GM12878 (cell line): ENCODE data around the gene TC2N. TPM values are rescaled to one million over a fixed set of nuclear protein-coding genes. Genes with fewer than 3 reads are reported as not detected.

Experiments used
- ATAC-seq: fragments of 200-7000 bp; cut with Tn5 transposase; 3 replicates; pipeline ENCODE4 v1.9.1; 2020; ENCODE audit warnings: mild to moderate bottlenecking, moderate library complexity
- BruUV-seq: library from RNA; stranded (reverse); fragments of 400-500 nt; replicated peaks from 2 replicates; lab custom pipeline; 2021; lab: Mats Ljungman, UMichigan
- CTCF ChIA-PET: fragments of 300-600 bp; sonication (Branson Sonifier 250); formaldehyde crosslinking; extraction: SDS; loops from one replicate; lab custom pipeline; 2021; ENCODE audit warnings: inconsistent platforms; lab: Yijun Ruan, JAX
- POLR2A ChIA-PET: fragments of 350-600 bp; formaldehyde crosslinking; extraction: SDS; loops from one replicate; lab custom pipeline; 2021; ENCODE audit warnings: inconsistent platforms; lab: Charles Lee
- RAD21 ChIA-PET: fragments of 300-600 bp; sonication (Branson Sonifier 250); formaldehyde crosslinking; loops from one replicate; lab custom pipeline; 2023; ENCODE audit warnings: antibody characterized with exemption; ENCODE audit not compliant: unreplicated experiment; lab: Charles Lee
- SMC1A ChIA-PET: fragments of 300-600 bp; sonication (Branson Sonifier 250); formaldehyde crosslinking; loops from one replicate; lab custom pipeline; 2023; ENCODE audit not compliant: unreplicated experiment, uncharacterized antibody; lab: Charles Lee
- DNase-seq: peaks from one replicate; pipeline ENCODE4 v3.0.0-alpha.2; 2011; ENCODE audit warnings: low read depth, low spot score
- FAIRE-seq: peaks from 3 replicates; lab custom pipeline; 2011; peaks lifted over from hg19 to GRCh38; lab: Jason Lieb, UNC
- H2AFZ ChIP-seq: 2 replicates; pipeline ENCODE4 v1.6.0; 2011; ENCODE audit warnings: low read depth, low read length, control low read depth; ENCODE audit not compliant: control insufficient read depth
- H3K27ac ChIP-seq: 2 replicates; pipeline ENCODE4 v1.5.1; 2011; ENCODE audit warnings: control low read depth; ENCODE audit not compliant: control insufficient read depth, insufficient read depth
- H3K27me3 ChIP-seq, 2 experiments: replicated peaks in 1 of 2; 2 replicates each; pipeline versions ENCODE4 v1.6.0 to v1.6.1; 2011; ENCODE audit warnings: low read length in 1 of 2; ENCODE audit not compliant: control insufficient read depth in 2 of 2, insufficient read depth in 2 of 2
- H3K36me3 ChIP-seq, 2 experiments: 2 replicates each; pipeline ENCODE4 v1.5.1; 2011; ENCODE audit warnings: low read length in 1 of 2; ENCODE audit not compliant: control insufficient read depth in 2 of 2, insufficient read depth in 2 of 2
- H3K4me1 ChIP-seq: 2 replicates; pipeline ENCODE4 v1.6.1; 2011; ENCODE audit warnings: mild to moderate bottlenecking, low read length, moderate library complexity, mixed read lengths; ENCODE audit not compliant: control insufficient read depth, insufficient read depth
- H3K4me2 ChIP-seq: 2 replicates; pipeline ENCODE4 v1.6.0; 2011; ENCODE audit warnings: control low read depth; ENCODE audit not compliant: control insufficient read depth, insufficient read depth
- H3K4me3 ChIP-seq: fragments of 200-600 bp; sonication (generic); 2 replicates; pipeline ENCODE4 v1.5.1; 2016
- H3K79me2 ChIP-seq: 2 replicates; pipeline ENCODE4 v1.6.0; 2011; ENCODE audit warnings: low read length; ENCODE audit not compliant: control insufficient read depth, insufficient read depth
- H3K9ac ChIP-seq: 2 replicates; pipeline ENCODE4 v1.8.0; 2011; ENCODE audit warnings: low read length, control low read depth, mixed read lengths; ENCODE audit not compliant: control insufficient read depth, insufficient read depth
- H3K9me3 ChIP-seq: replicated peaks from 3 replicates; pipeline ENCODE4 v1.5.1; 2011; ENCODE audit warnings: mild to moderate bottlenecking, low read length; ENCODE audit not compliant: control insufficient read depth, insufficient read depth
- H4K20me1 ChIP-seq: 2 replicates; pipeline ENCODE4 v1.6.0; 2011; ENCODE audit not compliant: control insufficient read depth, insufficient read depth
- BHLHE40 ChIP-seq, 2 experiments: fragments of 450-650 bp in 1 of 2; IDR thresholded peaks; 2 replicates each; pipeline ENCODE4 v1.6.1; 2011 to 2017; ENCODE audit warnings: low read depth in 2 of 2, borderline replicate concordance in 1 of 2, improper control_type of control experiment in 1 of 2, low read length in 1 of 2, mild to moderate bottlenecking in 1 of 2
- E2F8 ChIP-seq: fragments of 450-650 bp; IDR thresholded peaks from 2 replicates; pipeline ENCODE4 v1.6.1; 2018; ENCODE audit warnings: mild to moderate bottlenecking, low read depth, moderate library complexity; ENCODE audit not compliant: partially characterized antibody
- ESRRA ChIP-seq: IDR thresholded peaks from 2 replicates; pipeline ENCODE4 v1.6.1; 2012; ENCODE audit warnings: mild to moderate bottlenecking, low read length, improper control_type of control experiment
- HDAC2 ChIP-seq: fragments of 200-600 bp; sonication (generic); IDR thresholded peaks from 2 replicates; pipeline ENCODE4 v1.6.1; 2017
- IRF3 ChIP-seq: fragments of 450-650 bp; IDR thresholded peaks from 2 replicates; pipeline ENCODE4 v1.6.1; 2014; ENCODE audit warnings: mild to moderate bottlenecking
- MYC ChIP-seq: IDR thresholded peaks from 2 replicates; pipeline ENCODE4 v1.6.1; 2011; ENCODE audit warnings: mild to moderate bottlenecking, low read length, moderate library complexity, inconsistent platforms; ENCODE audit not compliant: insufficient read depth, insufficient replicate concordance, insufficient read length, severe bottlenecking
- PAX8 ChIP-seq: fragments of 450-650 bp; IDR thresholded peaks from 2 replicates; pipeline ENCODE4 v1.6.1; 2017; ENCODE audit warnings: mild to moderate bottlenecking, moderate library complexity
- POLR2AphosphoS5 ChIP-seq: IDR thresholded peaks from 2 replicates; pipeline ENCODE4 v1.6.1; 2011; ENCODE audit warnings: mild to moderate bottlenecking, low read length, inconsistent platforms
- RFX5 ChIP-seq: IDR thresholded peaks from 2 replicates; pipeline ENCODE4 v1.6.1; 2011; ENCODE audit warnings: low read depth, low read length, improper control_type of control experiment
- SRF ChIP-seq, 2 experiments: IDR thresholded peaks; 2 replicates each; pipeline ENCODE4 v1.6.1; 2011; ENCODE audit warnings: low read depth in 2 of 2, low read length in 2 of 2, mild to moderate bottlenecking in 1 of 2, moderate library complexity in 1 of 2
- ZNF207 ChIP-seq: fragments of 450-650 bp; IDR thresholded peaks from 2 replicates; pipeline ENCODE4 v1.6.1; 2014; ENCODE audit warnings: antibody characterized with exemption, mild to moderate bottlenecking, borderline replicate concordance
- ZNF384 ChIP-seq: IDR thresholded peaks from 2 replicates; pipeline ENCODE4 v1.6.1; 2012; ENCODE audit warnings: low read depth, mild to moderate bottlenecking, low read length, improper control_type of control experiment, borderline replicate concordance
- WGBS: methylation state at CpG from one replicate; pipeline ENCODE4 v1.1.6; 2016; ENCODE audit warnings: low lambda C conversion rate; ENCODE audit not compliant: insufficient replicate concordance, insufficient coverage; ENCODE audit errors: missing lambda C conversion rate; 5-methylcytosine and 5-hydroxymethylcytosine counted together
- in situ Hi-C: fragments of 300-500 bp; cut with MboI; formaldehyde crosslinking; loops from 9 replicates; pipeline ENCODE4 v1.14.3; 2018; ENCODE audit warnings: mixed read lengths
- intact Hi-C: fragments of 100-400 bp; cut with micrococcal nuclease; formaldehyde crosslinking; loops from one replicate; pipeline ENCODE4 v1.14.2; 2022; ENCODE audit not compliant: unreplicated experiment
- polyA plus RNA-seq, 11 experiments: library from polyadenylated mRNA; depleted of rRNA in 4 of 11; unstranded in 6 of 11; stranded (reverse) in 5 of 11; fragments of >200 nt; fragmentation: Nextera tagmentation in 4 of 11; fragmentation: Illumina TruSeq in 1 of 11; extraction: Ambion mirVana in 4 of 11; extraction: Trizol in 1 of 11; gene quantifications; 1 replicate in 1 of 11; 2 replicates in 10 of 11; pipeline versions ENCODE4 v1.2.1 to v1.2.3, GENCODE V29; 2011 to 2016; ENCODE audit warnings: inconsistent platforms in 2 of 11, missing spikeins in 2 of 11, low read depth in 1 of 11
- total RNA-seq, 4 experiments: library from RNA; depleted of rRNA in 3 of 4; stranded (reverse); fragments of >200 nt in 3 of 4; fragmentation: Illumina TruSeq in 1 of 4; extraction: Trizol in 1 of 4; gene quantifications; 2 replicates each; pipeline versions ENCODE4 v1.2.1 to v1.2.3, GENCODE V29; 2013 to 2021

TC2N gene
- total and polyA plus RNA-seq, 10 of the 15 experiments (the other 5 are each of a cell fraction or from before 2014, with no cell fraction given) = 0.15 to 1.6 (median 0.35) TPM

GRCh38 chr14:91876492-91876891, 9.2 kb upstream of the TC2N start:
- Histone ChIP-seq H3K4me1 (peaks cover 28% of the 10 kb centered on the region), H3K9me3 (no peaks in the 10 kb centered on the region), H3K4me2 (no peak overlapping the region), H4K20me1 (no peaks in the 10 kb centered on the region), H3K79me2 (no peaks in the 10 kb centered on the region), H3K36me3 (no peaks in the 10 kb centered on the region), H3K27me3 (no peaks in the 10 kb centered on the region), H3K4me3 (no peak overlapping the region), H2AFZ (no peak overlapping the region), H3K9ac (no peak overlapping the region), H3K27ac (no peak overlapping the region)
- intact Hi-C loops = no loop called here
- POLR2A ChIA-PET = no interaction called here
- DNase-seq (no peak), ATAC-seq (no peak), FAIRE-seq (no peak)
- RAD21 ChIA-PET = no interaction called here
- CTCF ChIA-PET = interaction anchor here (1.4 kb wide), 1 partner anchor 15 kb away, joined by 4 read pairs; no protein-coding TSS in a partner anchor
- 93% methylated on average over 6 of the region's 6 CpGs for WGBS
- TF ChIP-seq IRF3 = no peak
- TF ChIP-seq ZNF207 = no peak
- TF ChIP-seq ZNF384 = no peak
- no peak for TF ChIP-seq SRF (IDR thresholded peaks at IDR 0.05; ENCODE audit: low read depth in 2 of 2, low read length in 2 of 2)
- TF ChIP-seq BHLHE40 (IDR thresholded peaks at IDR 0.05; ENCODE audit: borderline replicate concordance in 1 of 2, low read depth in 2 of 2, low read length in 1 of 2) = no peak
- TF ChIP-seq PAX8 = no peak
- no peak for TF ChIP-seq MYC
- TF ChIP-seq POLR2AphosphoS5 = no peak
- no peak for TF ChIP-seq RFX5
- TF ChIP-seq HDAC2 = no peak
- no peak for TF ChIP-seq E2F8
- TF ChIP-seq ESRRA = no peak
- SMC1A ChIA-PET = no interaction called here
- no TSS peak for BruUV-seq
- in situ Hi-C loops = no loop called here
